ENCODE measurements around the gene IFNA16.
"Not testable (repeated sequence)": the region's sequence is repeated elsewhere in the genome, so short reads cannot be mapped to it uniquely, and the experiment has no call there.

Gene IFNA16

GRCh38 chr9:21217211-21217610 lies at the start of gene IFNA16:
TSS of gene IFNA16 (minus strand) at chr9:21217311. CDS start at chr9:21217305, 6 bp downstream.
- in situ Hi-C loops (cut with HindIII; ENCODE audit: low sequenced_read_pairs), result not testable (repeated sequence)

DNA sequence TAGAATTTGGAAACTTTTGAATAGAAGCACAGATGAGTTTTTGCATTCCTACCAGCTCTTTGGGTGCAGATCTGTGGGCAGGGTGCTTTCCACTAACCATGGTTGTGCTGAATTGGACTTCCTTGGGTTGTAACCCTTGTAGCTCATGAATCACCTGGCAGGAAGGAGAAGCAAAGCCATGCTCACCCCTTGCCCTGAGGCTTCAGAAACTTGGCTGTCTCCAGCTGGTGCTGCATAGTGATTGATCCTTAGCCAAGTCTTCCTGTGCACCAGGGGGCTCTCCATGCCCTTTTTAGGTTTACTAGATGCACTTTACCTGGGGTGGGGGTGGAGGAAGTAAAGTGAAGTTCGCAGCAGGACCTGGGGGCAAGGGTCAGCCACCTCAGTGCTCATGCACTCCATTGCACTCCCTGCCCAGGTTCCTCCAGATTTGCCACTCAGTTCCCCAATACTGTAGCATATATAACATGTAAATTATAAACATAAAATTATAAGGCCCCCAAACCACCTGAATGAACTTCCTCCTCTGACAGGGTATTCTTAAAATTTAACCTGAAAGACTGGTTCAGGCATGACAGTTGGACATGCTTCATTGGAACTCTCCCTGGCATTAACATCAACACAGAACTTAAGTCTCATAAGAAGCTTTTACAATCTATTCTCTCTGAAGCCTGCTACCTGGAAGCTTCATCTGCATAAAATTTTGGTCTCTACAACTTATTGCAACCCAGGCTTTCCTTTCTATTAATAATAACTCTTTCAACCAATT lies 48.5 kb upstream of the IFNA16 start:
- in situ Hi-C loops (cut with HindIII; ENCODE audit: low sequenced_read_pairs), result no loop called here

- in situ Hi-C loops (cut with HindIII; ENCODE audit: low sequenced_read_pairs), result no loop called here
Observed at GRCh38 chr9:21255538-21256212, 38.6 kb upstream of the IFNA16 start.

DNA sequence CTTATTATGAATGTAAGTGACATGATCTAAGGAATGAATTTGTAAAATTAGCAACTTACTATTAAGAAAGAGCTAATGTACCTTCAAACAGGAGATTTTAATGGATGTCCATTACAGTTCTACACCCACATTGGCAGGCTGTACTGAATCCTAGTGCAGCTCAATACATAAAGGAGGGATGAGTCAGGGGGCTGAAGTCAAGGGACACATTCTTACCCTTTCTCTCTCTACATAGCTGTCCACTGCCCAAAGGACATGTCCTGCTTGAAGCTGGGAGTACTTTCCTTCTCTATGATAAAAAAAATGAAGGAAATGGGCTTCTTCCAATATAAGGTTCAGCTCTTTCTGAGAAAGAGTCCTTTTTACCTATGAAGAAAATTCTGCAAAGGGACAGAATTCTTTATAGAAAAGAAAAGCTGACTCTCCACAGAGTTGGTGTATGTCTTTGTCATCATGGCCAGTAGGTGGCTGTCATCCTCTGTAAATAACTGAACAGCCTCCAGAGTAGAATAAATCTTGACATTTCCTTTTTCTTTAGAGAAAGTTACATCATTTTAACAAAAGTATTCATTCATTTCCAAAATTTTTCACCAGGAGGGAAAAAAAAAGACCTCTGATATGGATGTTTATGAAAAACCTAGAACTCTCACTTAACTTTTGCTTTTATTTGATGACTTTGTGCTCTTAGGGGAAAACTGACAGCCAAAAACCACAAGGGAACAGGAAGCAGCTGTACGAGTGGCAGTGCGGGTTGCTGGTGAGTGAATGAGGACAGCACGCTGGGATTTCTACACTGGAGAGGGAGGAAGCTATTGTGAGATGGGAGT lies 35.8 kb upstream of the IFNA16 start:
- in situ Hi-C loops (cut with HindIII; ENCODE audit: low sequenced_read_pairs), result no loop called here

DNA sequence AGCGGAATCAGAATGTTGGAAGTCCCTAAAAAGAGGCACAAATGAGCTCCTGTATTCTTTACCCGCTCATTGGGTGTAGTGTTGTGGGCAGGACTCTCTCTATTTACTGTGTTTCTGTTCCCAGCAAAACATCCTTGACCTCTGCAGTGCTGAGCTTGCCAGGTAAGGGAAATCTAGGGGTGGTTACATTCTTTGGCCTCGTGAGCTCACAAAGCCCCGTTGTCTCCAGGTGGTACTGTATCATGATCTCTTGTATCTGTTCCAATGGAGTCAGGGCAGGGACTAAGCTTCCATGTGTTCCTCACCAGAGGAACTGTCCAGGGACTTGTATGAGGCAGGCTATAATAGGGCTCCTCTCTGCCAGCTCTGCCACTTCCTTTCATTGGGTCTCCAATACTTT lies 34.5 kb upstream of the IFNA16 start:
- in situ Hi-C loops (cut with HindIII; ENCODE audit: low sequenced_read_pairs), result no loop called here

GRCh38 chr9:21251190-21251589 lies 34.1 kb upstream of the IFNA16 start:
- in situ Hi-C loops (cut with HindIII; ENCODE audit: low sequenced_read_pairs), result no loop called here

DNA sequence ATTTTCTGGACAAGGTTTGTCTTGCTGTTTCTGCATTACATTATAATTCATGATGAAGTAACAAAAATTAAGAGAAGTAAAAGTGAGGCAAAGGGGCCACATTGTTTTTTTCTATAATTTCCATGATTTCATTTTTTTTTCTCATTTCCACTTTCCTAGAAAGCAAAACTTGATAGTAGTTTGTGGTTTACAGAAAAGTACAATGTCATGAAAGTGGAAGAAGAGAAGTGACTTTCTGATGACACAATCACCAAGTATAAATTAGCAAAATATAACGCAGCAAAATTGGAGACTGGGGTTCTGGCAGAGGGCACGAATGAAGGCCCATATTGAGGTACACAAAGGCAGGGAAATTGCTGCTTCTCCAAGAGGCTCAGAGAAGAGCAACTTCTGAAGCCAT lies 27.7 kb upstream of the IFNA16 start:
- in situ Hi-C loops (cut with HindIII; ENCODE audit: low sequenced_read_pairs), result loop anchor here (25.0 kb wide), 1 partner anchor 108 kb away; the partner anchor contains the start of gene IFNW1

- in situ Hi-C loops (cut with HindIII; ENCODE audit: low sequenced_read_pairs), result loop anchor here (25.0 kb wide), 1 partner anchor 103 kb away; the partner anchor contains the start of gene IFNW1
Observed at GRCh38 chr9:21239911-21240310, 22.8 kb upstream of the IFNA16 start, which contains the start of gene IFNA14. TSS of gene IFNA14 (minus strand) at chr9:21240005. CDS start at chr9:21239935, 70 bp downstream.

DNA sequence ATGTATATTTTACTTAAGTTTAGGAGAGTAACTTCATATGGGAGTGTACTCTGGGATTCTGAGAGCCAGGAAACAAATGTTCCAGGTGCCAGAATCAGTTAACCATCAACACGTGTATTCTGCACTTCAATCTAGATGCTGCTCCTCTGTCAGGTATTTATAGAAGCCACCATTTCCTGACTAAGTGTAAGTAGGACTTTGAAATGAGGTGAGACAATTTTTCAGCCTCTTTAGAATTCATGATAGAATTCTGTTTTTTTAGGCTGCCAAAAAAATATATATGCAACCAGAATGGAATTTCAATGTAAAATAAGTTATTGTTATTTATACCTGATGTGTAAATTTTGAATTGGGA lies 19.2 kb upstream of the IFNA16 start:
- in situ Hi-C loops (cut with HindIII; ENCODE audit: low sequenced_read_pairs), result loop anchor here (25.0 kb wide), 1 partner anchor 99 kb away; the partner anchor contains the start of gene IFNW1

GRCh38 chr9:21235468-21236359 lies 18.6 kb upstream of the IFNA16 start:
- in situ Hi-C loops (cut with HindIII; ENCODE audit: low sequenced_read_pairs), result loop anchor here (25.0 kb wide), 1 partner anchor 98 kb away; the partner anchor contains the start of gene IFNW1

DNA sequence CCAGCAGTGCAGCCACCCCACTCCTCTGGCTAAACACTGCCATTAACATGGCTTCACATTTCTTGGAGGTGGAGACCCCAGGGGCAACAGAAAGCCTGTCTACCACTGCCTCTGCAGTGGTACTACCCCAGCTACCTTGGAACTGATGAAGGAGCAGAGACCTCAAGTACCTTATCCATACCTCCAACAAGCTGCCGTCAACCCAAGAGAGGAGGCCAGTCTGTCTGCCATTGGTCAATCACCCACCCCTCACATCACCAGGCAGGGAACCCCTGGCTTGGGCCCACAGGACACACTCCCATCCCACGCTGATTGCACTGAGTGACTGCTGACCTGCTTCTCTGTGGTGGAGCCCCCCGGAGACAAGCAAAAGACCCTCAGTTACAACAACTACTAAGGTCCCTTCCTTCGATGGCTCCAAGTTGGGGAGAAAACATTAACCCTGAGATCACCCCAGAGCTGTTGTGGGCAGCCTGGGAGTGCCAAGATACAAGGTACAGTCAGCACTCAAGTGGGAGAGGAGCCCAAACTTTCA lies 17.1 kb upstream of the IFNA16 start:
- in situ Hi-C loops (cut with HindIII; ENCODE audit: low sequenced_read_pairs), result loop anchor here (25.0 kb wide), 1 partner anchor 97 kb away; the partner anchor contains the start of gene IFNW1

GRCh38 chr9:21233258-21233657 lies 16.1 kb upstream of the IFNA16 start:
- in situ Hi-C loops (cut with HindIII; ENCODE audit: low sequenced_read_pairs), result loop anchor here (25.0 kb wide), 1 partner anchor 96 kb away; the partner anchor contains the start of gene IFNW1

GRCh38 chr9:21228122-21228521 lies 11.0 kb upstream of the IFNA16 start, which contains the start of gene IFNA17:
TSS of gene IFNA17 (minus strand) at chr9:21228222. CDS start at chr9:21228173, 49 bp downstream.
- in situ Hi-C loops (cut with HindIII; ENCODE audit: low sequenced_read_pairs), result loop anchor here (25.0 kb wide), 1 partner anchor 91 kb away; the partner anchor contains the start of gene IFNW1

- in situ Hi-C loops (cut with HindIII; ENCODE audit: low sequenced_read_pairs), result not testable (repeated sequence)
Observed at GRCh38 chr9:21213411-21214326, 3.4 kb downstream of the IFNA16 start.

- in situ Hi-C loops (cut with HindIII; ENCODE audit: low sequenced_read_pairs), result not testable (repeated sequence)
Observed at GRCh38 chr9:21212160-21212559, 5.0 kb downstream of the IFNA16 start.

GRCh38 chr9:21210782-21211181 lies 6.3 kb downstream of the IFNA16 start:
- in situ Hi-C loops (cut with HindIII; ENCODE audit: low sequenced_read_pairs), result not testable (repeated sequence)

DNA sequence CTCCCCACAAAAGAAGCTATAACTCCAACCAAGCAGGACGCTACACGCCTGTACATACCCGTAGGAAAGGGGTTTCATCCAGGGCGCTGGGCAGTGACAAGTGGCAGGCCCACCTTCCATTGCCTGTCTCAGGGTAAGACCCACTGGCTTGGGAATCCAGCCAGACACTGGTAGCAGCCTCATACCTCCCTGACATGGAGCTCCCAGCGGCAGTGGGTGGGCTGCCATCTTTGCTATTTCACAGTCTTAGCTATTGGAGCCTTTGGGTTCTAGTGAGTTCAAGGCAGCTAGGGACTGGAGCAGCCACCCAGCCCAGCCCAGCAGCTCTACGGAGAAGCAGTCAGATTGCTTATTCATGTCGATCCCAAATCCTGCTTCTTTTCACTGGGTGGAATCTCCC lies 6.8 kb downstream of the IFNA16 start:
- in situ Hi-C loops (cut with HindIII; ENCODE audit: low sequenced_read_pairs), result no loop called here

GRCh38 chr9:21207043-21207442 lies 10.1 kb downstream of the IFNA16 start, which contains the start of gene IFNA10:
TSS of gene IFNA10 (minus strand) at chr9:21207143. CDS start at chr9:21207097, 46 bp downstream.
- in situ Hi-C loops (cut with HindIII; ENCODE audit: low sequenced_read_pairs), result not testable (repeated sequence)
